Skeletal muscle cell (primary cell): Measurements from ENCODE around the gene CELSR1.

ENCODE experiments used
- DNase-seq: peaks from one replicate; pipeline ENCODE4 v3.0.0-alpha.2; 2010; ENCODE audit warnings: low read depth
- H3K4me3 ChIP-seq: 2 replicates; pipeline ENCODE4 v1.5.1; 2011; ENCODE audit warnings: low read depth, mild to moderate bottlenecking, control low read depth, low read length, moderate library complexity

CELSR1 gene

DNA sequence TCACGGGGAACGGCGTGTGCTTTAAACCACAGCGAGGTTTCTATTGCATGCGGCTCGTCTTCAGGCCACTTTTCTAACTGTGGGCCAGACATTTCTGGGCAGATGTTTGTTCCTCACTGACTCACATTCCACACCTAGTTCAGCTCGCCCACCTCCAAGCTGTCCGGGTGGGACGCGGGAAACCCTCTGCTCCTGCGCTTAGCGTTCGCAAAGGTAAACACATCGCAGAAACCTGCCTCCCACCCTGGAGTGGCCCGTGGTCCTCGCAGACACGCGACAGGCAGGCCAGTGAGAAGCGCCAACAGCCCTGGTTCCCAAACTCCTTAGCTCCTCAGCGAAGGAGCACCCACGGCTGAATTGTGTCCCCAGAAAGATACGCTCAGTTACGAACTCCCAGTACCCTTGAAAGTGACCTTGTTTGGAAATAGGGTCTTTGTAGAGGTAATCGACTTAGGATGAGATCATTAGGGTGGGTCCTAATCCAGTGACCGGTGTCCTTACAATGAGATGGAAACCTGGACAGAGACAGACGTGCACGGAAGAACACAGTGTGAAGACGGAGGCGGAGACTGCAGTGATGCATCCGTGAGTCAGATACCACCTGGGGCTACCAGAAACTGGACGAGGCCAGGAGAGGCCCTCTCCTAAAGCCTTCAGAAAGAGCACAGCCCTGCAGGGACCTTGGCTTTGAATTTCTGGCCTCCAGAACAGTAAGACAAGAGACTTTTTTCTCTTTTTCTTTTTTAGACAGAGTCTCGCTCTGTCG, 82.7 kb downstream of the CELSR1 start:
- DNase-seq: no peak
- no peak overlapping the region for H3K4me3 ChIP-seq

DNA sequence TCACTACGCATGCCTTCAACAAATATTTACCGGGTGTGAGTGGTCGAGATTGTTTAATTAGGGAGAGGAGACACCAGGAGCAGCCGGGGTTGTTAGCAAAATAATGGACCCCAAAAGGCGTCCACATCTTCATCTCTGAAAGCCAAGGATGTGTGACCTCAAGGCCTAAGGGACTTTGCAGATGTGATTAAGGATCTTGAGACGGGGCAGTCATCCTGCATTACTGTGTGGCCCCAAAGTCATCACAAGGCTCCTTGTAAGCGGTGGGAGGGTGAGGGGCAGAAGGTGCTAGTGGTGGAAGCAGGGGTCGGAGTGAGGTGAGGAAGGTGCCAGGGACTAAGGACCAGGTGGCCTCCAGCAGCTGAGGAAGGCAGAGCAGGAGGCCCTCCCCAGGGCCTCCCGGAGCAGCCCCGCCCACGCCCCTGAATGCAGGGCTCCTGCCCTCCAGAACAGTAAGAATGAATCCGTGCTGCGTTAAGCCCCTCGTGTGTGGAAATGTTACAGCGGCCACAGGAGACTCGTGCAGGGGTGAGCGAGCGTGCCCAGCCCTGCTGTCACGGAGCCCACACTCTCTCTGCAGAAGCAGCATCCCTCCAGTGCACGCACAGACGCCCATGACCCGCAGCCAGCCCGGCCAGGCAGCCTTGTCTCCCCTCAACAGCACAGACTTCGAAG, 83.5 kb downstream of the CELSR1 start:
- no peak overlapping the region for H3K4me3 ChIP-seq
- no peak for DNase-seq

DNA sequence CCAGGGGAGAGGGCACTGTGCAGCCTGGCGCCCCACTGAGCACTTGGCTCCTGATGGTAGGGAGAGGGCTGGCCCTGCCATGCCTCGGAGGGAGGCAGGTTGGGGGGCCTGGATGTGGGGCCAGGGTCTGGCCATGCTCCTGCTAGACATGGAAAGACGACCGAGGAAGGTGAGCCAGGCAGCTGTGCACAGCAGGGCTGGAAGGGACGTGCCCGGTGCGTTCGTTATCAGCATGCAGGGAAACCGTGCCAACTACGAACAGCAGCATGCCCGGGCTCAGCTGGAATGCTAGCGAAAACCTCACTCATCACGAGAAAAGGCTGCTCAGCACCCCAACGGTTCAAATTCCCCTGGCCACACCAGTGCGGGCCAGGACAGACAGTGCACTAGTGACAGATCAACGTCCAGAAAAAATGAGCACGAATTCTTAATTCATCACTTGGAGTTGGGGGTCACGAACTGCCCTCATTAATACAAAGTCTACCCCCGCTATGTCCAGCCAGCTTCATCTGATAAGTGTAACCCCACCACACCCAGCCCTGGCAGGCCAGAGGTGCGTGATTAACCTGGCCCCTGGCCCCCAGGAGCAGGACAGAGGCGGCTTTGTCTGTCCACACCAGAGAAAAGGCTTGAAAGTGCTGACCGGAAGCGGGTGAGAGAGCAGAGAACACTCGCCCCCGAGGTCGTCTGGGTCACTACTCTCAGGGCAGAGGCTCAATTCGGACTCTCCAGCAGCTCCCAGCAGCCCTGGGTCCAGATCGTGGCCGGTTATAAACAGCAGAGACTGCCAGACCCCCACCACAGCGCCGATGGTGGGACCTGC, 84.2 kb downstream of the CELSR1 start:
- no peak overlapping the region for H3K4me3 ChIP-seq
- DNase-seq: no peak

DNA sequence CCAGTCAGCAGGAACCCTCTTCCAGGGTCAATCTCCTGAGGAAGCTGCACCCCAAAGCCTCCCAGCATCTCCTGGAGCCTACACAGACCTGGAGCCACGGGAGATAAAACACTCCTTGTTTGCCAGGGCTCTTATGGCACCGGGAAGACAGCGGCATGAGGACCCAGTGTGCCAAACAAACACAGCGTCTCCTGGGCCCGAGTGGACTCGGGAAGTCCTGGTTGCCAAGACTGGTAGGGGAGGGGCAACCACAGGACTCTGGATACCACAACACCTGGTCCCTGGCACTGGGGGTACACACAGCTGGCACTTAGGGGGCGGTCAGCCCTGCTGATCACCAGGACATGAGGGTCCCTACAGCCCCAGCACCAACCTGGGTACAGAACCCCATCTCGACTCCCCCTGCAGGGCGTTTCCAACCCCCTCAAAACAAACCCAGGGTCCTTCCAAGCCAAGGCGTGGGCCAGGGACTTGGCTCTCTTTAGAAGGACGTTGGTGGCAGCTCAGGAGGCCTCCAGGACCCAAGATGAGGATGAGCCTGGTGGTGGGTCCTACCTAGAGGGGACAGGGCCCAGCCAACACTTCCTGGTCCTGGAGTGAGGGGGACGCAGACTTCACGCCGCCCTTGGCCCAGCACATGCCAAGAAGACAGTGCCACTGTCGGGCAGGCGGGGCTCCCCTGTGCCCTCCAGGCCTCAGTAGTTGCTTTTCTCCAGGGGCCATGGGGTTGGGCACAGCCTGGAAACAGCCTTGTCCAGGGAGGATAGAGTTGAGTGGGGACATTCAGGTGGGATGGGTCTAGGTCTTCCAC, 85.0 kb downstream of the CELSR1 start:
- H3K4me3 ChIP-seq: no peak overlapping the region
- DNase-seq: no peak

DNA sequence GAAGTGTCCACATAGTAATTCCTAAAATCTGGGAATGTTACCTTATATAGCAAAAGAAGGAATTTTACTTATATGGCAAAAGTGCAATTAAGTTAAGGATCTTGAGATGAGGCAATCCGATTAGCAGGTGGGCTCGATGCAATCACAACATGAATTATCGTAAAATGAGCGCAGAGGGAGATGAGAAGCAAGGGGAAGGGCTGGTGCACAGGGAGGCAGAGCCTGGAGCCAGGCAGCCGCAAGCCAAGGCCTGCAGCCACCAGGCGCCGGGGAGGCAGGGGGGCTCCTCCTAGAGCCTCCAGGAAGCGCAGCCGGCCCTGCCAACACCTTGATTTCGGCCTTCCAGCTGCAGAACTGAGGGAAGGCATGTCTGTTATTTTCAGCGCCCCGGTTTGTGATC, 85.7 kb downstream of the CELSR1 start:
- H3K4me3 ChIP-seq: no peak overlapping the region
- no peak for DNase-seq

DNA sequence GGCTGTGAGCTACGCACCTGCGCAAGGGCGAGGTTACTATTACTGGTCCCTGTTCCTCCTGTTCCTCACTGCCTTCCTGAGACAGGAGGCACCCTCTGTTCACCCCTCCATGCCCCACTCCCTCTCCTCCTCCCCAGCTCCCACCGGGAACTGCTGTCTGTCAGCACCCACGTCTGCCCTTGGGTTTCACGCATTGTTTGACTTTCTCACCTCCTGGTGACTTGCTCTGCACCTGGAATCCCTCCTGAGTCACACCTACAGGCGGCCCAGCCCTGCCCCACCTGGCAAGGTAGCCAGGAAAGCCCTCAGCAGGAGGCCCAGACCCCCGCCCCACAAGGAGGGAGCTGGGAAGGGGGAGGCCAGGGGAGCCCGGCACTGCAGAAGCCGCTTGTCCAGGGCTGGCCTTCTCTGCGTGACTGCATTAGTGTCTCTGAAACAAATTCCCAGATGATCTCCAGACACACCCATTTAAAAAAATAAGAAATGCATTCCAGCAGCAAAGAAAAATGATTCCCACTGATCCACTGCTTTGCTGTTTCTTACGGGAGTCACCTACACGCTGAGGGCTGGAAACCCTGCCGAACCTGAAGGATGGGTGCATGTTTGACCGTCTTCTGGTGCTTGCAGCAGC, 86.4 kb downstream of the CELSR1 start:
- no peak overlapping the region for H3K4me3 ChIP-seq
- no peak for DNase-seq

DNA sequence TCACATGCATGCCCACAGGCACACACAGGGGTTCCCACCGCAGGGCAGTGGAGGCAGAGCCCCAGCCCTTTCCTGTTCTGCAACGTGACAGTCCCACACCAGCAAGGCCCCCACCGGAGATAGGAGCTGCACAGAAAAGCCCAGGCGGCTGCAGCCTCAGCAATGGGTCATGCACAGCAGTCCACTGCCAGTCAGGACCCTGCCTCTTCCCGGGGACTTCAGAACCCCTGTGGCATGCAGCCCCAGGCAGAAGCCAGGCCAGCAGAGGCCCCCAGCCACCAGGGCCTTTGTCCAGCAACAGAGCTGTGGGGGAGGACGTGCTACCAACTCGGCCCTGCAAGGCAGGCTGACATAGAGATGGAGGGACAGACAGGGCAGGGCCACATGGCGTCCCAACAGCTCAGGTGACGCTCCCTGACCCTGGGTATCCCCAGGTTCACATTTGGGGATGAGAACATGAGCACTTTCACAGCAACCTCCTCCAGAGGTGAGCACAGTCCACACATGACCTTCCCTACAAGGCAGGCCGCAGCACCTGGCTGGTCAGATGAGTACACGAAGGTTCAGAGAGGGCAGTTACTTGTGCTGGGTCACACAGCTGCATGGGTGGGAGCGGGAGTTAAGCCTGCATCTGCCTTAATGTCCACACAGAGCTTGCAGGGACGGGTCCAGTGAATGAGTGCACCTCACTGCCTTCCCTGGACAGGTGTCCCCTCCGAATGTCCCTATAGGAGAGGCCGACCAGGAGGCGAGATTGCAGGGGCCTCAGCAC, 87.3 kb downstream of the CELSR1 start:
- DNase-seq: no peak
- no peak overlapping the region for H3K4me3 ChIP-seq

DNA sequence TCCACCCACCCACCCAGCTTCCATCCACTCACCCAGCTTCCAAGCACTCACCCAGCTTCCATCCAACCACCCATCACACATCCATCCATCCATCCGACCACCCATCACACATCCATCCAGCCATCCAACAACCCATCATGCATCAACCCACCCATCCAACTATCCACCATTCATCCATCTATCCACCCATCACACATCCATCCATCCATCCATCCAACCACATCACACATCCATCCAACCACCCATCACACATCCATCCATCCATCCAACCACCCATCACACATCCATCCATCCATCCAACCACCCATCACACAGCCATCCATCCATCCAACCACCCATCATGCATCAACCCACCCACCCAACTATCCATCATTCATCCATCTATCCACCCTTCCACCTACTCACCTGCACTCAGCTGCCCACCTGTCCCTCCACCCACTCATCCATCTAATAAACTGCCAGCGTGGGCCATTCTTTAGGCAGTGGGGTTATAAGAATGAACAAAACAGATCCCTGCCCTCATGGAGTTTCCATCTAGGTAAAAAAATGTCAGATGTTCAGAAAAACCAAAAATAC, 88.2 kb downstream of the CELSR1 start:
- DNase-seq: no peak
- H3K4me3 ChIP-seq: no peak overlapping the region

DNA sequence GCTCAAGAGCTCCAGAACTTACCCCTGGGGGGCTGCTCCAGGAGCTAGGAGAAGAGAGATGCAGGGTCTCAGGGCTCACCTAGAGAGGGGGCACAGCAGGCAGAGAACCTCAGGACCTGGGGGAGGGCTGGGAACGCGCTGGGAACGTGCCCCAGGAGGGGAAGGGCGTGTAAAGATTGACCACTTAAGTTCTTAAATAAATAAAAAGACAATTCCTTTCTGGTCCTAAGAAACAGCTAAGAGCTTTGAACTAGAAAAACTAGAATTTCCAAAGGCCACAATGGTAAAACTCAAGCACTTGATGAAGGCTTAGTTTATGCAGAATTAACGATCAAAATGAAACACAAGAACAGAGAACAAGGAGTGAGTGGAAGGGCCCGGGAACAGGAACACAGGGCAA, 89.1 kb downstream of the CELSR1 start:
- no peak overlapping the region for H3K4me3 ChIP-seq
- no peak for DNase-seq

DNA sequence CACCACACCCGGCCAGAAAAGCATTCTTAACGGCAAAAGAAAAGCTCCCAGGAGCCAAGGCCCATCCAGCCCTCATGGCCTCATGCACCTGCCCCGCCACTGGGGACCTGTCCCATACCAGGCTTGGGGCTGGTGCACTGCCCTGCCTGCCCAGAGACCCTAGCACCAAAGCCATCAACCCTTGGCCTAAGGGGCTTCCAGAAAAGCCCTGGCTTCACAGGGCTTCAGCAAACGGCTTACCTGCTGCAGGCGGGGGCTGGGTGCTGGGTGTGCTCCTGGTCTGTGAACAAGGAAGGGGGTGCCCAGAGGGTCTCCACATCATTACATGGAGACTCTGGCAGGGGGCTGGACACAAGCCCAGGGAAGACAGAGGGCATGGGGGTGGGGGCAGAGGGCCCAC, 89.5 kb downstream of the CELSR1 start:
- no peak overlapping the region for H3K4me3 ChIP-seq

DNA sequence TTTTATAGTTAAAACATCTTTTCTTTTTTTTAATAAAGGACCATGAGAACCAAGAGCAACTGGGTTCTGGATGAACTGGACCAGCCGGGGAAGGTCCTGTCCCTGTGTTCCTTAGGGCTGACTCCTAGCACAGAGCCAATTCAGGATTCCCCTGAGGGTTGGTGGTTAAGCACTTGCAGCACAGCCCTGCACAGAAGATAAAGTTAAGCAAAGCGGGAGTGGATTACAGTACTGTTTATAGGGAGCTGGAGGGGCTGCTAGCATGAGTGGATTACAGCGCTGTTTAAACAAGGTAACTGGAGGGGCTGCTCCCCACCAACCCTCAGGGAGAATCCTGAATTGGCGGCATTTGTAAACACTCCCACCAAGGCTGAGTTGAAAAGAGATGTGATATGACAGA, 90.6 kb downstream of the CELSR1 start:
- DNase-seq: no peak
- no peak overlapping the region for H3K4me3 ChIP-seq

More for the DNA sequence above, 89.5 kb downstream of the CELSR1 start:
- no peak for DNase-seq

DNA sequence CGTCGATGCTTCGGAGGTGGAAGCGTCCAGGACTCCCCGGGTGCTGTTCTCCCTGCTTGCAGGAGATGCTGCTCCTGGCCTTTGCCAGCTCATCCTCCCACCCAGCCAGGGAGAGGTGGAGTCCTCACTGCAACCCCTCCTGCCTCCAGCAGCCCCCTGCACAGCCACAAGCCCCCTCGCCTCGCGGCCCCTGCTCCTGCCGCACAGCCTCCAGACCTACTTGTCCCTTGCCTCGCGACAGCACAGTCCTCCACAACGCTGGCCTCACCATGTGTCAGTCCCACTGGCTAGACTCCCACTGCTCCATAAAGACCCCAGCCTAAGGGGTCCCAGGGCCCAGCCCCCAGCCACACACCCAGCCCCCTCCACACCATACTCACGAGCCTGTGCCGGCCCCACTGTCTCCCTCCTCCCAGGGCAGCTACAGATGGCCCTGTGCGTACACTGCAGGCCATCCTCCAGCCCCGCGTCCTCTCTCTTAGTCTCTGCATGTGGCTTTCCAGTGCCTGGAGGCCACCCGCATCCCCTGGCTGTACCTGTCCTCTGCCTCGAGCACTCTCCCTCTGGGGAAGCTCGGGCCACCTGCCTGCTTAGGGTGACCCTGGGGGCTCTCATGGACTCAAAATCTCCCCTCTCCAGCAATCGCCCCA, 91.5 kb downstream of the CELSR1 start:
- DNase-seq: no peak
- no peak overlapping the region for H3K4me3 ChIP-seq

DNA sequence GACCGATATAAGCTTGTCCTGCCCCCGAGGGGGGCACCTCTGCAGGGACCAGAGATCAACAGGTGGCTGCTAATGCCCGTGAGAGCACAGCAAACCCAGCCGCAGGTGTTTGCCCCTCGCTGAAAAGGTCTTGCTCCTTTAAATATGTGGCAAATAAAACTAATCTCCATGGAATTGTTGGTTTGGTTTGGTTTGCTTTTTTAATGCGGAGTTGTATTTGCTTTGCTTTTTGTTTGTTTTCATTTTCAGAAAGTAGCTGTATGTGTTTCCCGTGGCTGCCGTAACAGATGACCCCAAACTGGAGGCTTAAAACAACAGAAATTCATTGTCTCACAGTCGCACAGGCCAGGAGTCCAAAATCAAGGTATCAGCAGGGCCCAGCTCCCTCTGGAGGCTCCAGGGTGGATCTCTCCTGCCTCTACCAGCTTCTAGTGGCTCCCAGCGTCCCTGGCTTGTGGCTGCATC, 93.0 kb downstream of the CELSR1 start:
- no peak overlapping the region for H3K4me3 ChIP-seq
- no peak for DNase-seq

DNA sequence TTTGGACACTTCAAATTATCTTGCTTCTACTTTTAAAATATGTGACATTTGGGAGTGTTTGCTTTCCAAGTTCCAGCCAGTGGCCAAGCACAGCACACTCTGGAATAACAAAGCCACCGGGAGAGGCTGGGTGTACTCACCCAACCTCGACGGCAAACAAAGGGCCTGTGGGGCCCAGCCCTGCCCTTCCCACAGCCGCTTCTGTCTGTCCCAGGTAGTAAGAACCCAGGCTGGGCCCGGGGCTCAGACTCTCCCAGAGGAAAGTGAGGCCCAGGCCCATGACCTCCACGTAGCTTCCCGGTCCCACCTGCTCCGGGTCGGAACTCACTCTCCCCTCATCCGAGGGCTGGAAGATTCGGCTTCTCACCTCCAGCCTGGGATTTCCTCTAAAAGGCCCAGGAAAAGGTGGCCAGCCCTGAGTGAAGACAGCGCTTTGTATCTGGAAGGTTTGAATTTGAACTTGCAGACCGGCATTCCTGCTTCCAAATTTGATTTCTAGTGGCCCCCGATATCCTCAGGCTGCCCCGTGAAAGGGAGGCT, 93.5 kb downstream of the CELSR1 start:
- DNase-seq: no peak
- no peak overlapping the region for H3K4me3 ChIP-seq

DNA sequence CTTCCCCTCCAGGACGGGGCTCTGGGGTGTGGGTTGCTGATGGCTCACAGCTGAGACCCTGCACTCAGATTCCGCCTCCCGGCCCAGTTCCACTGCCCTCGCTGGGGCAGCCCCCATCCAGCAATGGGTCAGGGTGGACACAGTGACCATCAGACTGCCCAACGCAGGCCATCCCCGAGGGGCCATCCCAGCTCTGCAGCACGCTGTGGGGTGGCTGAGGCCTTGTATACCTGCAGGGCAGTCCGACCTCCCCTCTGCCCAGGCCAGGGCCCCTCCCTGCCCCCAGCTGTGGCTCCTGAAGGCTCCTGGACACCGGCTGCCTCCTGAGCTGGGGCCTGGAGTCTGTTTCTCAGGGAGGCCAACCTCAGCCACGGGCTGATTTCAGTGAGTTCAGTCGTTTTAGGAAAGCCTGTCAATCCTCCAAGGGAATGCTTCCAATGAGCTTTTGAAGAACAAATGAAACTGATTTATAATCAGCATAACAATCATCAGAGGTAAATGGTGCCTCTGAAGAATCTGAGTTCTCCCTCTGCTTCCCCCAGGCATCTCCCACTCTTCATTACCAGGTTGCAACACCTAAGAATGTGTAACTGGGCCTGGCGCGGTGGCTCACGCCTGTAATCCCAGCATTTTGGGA, 95.1 kb downstream of the CELSR1 start:
- no peak overlapping the region for H3K4me3 ChIP-seq
- DNase-seq: no peak

DNA sequence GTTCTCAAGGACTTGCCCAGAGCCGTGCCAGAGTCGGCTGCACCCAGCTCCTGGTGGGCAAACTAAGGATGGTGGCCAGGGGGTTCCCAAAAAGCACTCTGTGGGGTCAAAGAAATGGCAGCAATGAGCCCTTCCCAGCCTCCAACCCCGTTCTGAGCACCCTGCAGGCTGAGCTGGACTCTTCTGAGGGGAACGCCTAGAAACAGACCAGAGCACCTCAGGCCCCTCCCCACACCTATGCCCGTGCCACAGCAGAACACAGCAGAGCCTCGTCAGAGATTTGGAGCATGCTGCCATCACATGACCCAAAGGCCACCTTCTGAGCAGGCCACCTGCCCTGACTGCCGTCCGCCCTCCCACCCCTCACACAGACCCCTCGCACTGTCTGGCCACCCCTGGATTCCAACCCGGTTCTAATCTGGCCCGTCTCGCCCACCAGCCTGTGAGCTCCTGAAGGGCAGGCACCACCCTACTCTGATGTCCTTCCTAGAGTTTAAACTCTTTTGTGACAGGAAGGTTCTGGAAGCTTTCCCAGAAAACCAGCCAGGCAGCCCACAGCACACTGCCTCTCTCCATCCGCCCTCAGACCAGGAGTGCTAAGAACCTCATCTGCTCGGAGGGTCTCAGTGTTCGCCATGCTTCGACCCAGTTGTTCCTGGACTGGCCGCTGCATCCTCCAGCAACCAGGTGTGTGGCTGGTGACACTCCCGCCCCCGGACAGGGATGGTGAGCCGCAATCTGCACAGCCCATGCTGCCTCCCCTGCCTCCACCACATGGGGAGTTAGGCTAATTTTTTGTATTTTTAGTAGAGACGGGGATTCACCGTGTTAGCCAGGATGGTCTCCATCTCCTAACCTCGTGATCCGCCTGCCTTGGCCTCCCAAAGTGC, 97.6 kb downstream of the CELSR1 start:
- no peak overlapping the region for H3K4me3 ChIP-seq
- no peak for DNase-seq
